GM12891 (cell line): ENCODE measurements around the gene WDTC1.

Experiments
- POLR2A ChIP-seq: IDR thresholded peaks from 2 replicates; pipeline ENCODE4 v1.6.1; 2011; ENCODE audit warnings: low read depth, low read length, control low read depth
- POLR2AphosphoS5 ChIP-seq: IDR thresholded peaks from 2 replicates; pipeline ENCODE4 v1.6.1; 2011; ENCODE audit warnings: low read depth, low read length, control low read depth
- SPI1 ChIP-seq: IDR thresholded peaks from 2 replicates; pipeline ENCODE4 v1.6.1; 2011; ENCODE audit warnings: low read depth, low read length, control low read depth
- TAF1 ChIP-seq: IDR thresholded peaks from 2 replicates; pipeline ENCODE4 v1.6.1; 2011; ENCODE audit warnings: low read depth, low read length, control low read depth

DNA sequence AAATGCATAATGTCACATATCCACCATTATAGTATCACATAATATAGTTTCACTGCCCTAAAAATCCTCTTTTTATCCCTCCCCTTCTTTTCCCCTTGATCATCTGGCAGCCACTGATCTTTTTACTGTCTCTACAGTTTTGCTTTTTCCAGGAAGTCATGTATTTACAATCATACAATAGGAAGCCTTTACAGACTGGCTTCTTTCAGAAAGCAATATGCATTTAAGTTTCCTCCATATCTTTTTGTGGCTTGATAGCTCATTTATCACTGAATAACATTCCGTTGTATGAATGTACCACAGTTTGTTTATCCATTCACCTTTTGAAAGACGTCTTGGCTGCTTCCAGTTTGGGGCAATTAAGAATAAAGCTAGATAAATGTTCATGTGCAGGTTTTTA, 14.3 kb upstream of the WDTC1 start:
- no peak for TF ChIP-seq POLR2AphosphoS5
- TF ChIP-seq POLR2A = no peak
- no peak for TF ChIP-seq SPI1
- no peak for TF ChIP-seq TAF1
